G401 (cell line): ENCODE measurements around the gene DTNB. TPM values are rescaled to one million over a fixed set of nuclear protein-coding genes. Genes with fewer than 3 reads are reported as not detected.

Experiments used
- DNase-seq: peaks from one replicate; pipeline ENCODE4 v3.0.0-alpha.2; 2015; ENCODE audit warnings: low spot score
- in situ Hi-C: cut with HindIII; loops from 2 replicates; pipeline ENCODE4 v1.10.0; 2016; ENCODE audit warnings: low sequenced_read_pairs, mixed read lengths
- total RNA-seq: library from RNA; depleted of rRNA; stranded (reverse); fragments of >200 nt; shearing (Covaris generic); gene quantifications from 2 replicates; pipeline ENCODE4 v1.2.3, GENCODE V29; 2014; rRNA removed

The DTNB gene
- total RNA-seq, 1 experiment from 2014 or later, result 21.2 TPM

GRCh38 chr2:25330273-25330672, 343.1 kb downstream of the DTNB start:
- DNase-seq, result no peak
- in situ Hi-C loops, result no loop called here

GRCh38 chr2:25328152-25329085, 345.0 kb downstream of the DTNB start:
- in situ Hi-C loops, result no loop called here
- DNase-seq, result no peak

Other genes starting within 250 kb of the DTNB start
- 5.7 and 10.7 TPM in 2 replicates for gene ASXL2, start 204.9 kb upstream of the DTNB start, total RNA-seq